ENCODE results near the gene SYCP2. TPM values are rescaled to one million over a fixed set of nuclear protein-coding genes. Genes with fewer than 3 reads are reported as not detected.

The SYCP2 gene
- total RNA-seq, 1 experiment from 2014 or later, result 0.70 TPM

DNA sequence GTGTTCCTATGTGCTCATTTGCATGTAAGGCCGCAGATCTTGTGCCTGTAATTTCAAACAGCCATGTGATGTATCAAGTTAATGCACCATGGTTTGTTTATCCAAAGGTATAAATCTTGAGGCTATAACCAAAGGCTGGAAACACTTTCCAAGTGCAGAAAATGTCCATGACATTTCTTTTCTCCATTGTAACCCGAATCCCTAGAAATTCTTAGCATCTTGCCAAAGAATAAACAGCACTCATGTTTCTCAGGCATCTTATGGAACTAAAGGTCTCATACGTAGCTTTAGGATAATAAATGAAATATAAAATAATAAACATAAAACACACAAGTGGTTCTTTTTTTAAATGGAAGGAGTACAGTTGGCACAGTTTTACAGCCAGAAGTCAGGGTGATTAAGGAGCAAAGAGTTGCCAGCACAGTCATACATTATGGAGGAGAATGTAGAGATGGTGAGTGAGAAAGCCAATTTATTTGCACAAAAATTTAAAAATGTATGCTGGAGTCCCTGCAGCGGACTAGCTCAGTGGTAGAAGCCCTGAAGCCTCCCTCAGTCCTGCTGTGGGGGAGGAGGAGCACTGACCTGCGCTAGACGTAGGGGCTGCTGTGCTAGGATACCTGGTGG lies 42.8 kb upstream of the SYCP2 start:
- no peak overlapping the region for H2BK15ac ChIP-seq (ENCODE audit: low read depth, low read length)
- H3K9ac ChIP-seq (ENCODE audit: extremely low read depth, insufficient read length, low read length), result no peak overlapping the region
- no peak overlapping the region for H3K18ac ChIP-seq (ENCODE audit: insufficient read length, low read depth, low read length)
- H4K8ac ChIP-seq (replicated peaks; ENCODE audit: insufficient read length, low read depth, low read length), result no peak overlapping the region
- H3K14ac ChIP-seq (ENCODE audit: insufficient read depth, low read length), result no peak overlapping the region
- H3K4me1 ChIP-seq (ENCODE audit: insufficient read depth, low read length), result no peaks in the 10 kb centered on the region
- TF ChIP-seq, protein P1, sequence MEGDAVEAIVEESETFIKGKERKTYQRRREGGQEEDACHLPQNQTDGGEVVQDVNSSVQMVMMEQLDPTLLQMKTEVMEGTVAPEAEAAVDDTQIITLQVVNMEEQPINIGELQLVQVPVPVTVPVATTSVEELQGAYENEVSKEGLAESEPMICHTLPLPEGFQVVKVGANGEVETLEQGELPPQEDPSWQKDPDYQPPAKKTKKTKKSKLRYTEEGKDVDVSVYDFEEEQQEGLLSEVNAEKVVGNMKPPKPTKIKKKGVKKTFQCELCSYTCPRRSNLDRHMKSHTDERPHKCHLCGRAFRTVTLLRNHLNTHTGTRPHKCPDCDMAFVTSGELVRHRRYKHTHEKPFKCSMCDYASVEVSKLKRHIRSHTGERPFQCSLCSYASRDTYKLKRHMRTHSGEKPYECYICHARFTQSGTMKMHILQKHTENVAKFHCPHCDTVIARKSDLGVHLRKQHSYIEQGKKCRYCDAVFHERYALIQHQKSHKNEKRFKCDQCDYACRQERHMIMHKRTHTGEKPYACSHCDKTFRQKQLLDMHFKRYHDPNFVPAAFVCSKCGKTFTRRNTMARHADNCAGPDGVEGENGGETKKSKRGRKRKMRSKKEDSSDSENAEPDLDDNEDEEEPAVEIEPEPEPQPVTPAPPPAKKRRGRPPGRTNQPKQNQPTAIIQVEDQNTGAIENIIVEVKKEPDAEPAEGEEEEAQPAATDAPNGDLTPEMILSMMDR (conservative IDR thresholded peaks at IDR 0.05), result no peak
- Mint-ChIP-seq H3K27ac (no peak overlapping the region), H3K4me1 (peaks cover 0 to 2% of the 10 kb centered on the region in 2 experiments; a peak in 1 of 4 replicates), H3K27me3 (ENCODE audit: low read depth) (no peaks in the 10 kb centered on the region), H3K36me3 (ENCODE audit: insufficient read depth in 1 of 3, low read depth in 3 of 3) (no peaks in the 10 kb centered on the region), H3K9me3 (no peaks in the 10 kb centered on the region), H3K4me3 (no peak overlapping the region)
- no peak overlapping the region for H4K91ac ChIP-seq (ENCODE audit: insufficient read length, low read depth, low read length)
- no peak overlapping the region for H2BK20ac ChIP-seq (ENCODE audit: low read depth, low read length, poor library complexity, severe bottlenecking)
- H4K5ac ChIP-seq (ENCODE audit: insufficient read length, low read depth, low read length), result no peak overlapping the region
- H3K23ac ChIP-seq (ENCODE audit: insufficient read length, low read depth, low read length), result no peak overlapping the region
- H3K9me3 ChIP-seq (ENCODE audit: control insufficient read depth, low read depth, low read length), result no peaks in the 10 kb centered on the region
- no peak overlapping the region for H3T11ph ChIP-seq (ENCODE audit: low read length)
- H2BK12ac ChIP-seq (ENCODE audit: insufficient read length, low read depth, low read length), result no peak overlapping the region
- no peak overlapping the region for H2BK120ac ChIP-seq (ENCODE audit: low read depth, low read length, poor library complexity, severe bottlenecking)
- H3K27me3 ChIP-seq (ENCODE audit: insufficient read depth, low read length), result no peaks in the 10 kb centered on the region
- no peak overlapping the region for H2AK5ac ChIP-seq (ENCODE audit: insufficient read length, low read length)
- WGBS (ENCODE audit: extremely low coverage, insufficient read length, low lambda C conversion rate), result no CpG with 5 or more reads among the region's 6 CpGs
- H3K79me1 ChIP-seq (ENCODE audit: insufficient read depth, low read depth, low read length, poor library complexity, severe bottlenecking), result no peaks in the 10 kb centered on the region
- no peak for DNase-seq
- no peaks in the 10 kb centered on the region for H3K23me2 ChIP-seq (ENCODE audit: insufficient read length, low read depth, low read length, poor library complexity, severe bottlenecking)
- H3K79me2 ChIP-seq (ENCODE audit: insufficient read depth, low read length), result no peaks in the 10 kb centered on the region
- no peak overlapping the region for H3K56ac ChIP-seq (ENCODE audit: insufficient read length, low read depth, low read length)
- H2BK5ac ChIP-seq (ENCODE audit: insufficient read length, low read length), result no peak overlapping the region
- H3K4ac ChIP-seq (ENCODE audit: low read depth, low read length), result no peak overlapping the region
- H4K20me1 ChIP-seq (ENCODE audit: control insufficient read depth, insufficient read depth, insufficient read length), result no peaks in the 10 kb centered on the region
- no peak overlapping the region for H3K4me2 ChIP-seq (ENCODE audit: insufficient read depth, insufficient read length, low read length)
- no peak overlapping the region for H2AFZ ChIP-seq (ENCODE audit: low read length)
- H3K27ac ChIP-seq (ENCODE audit: insufficient read length, low read depth, low read length), result no peak overlapping the region

Measured in H9 (cell line).